HG03442 (cell line): ENCODE measurements around the gene TOM1L2.
"Not testable (repeated sequence)": the region's sequence is repeated elsewhere in the genome, so short reads cannot be mapped to it uniquely, and the experiment has no call there.

Experiments
- ATAC-seq: cut with Tn5 transposase; IDR thresholded peaks from one replicate; pipeline ENCODE4 v1.9.1; 2021; ENCODE audit warnings: mild to moderate bottlenecking, moderate library complexity; ENCODE audit not compliant: unreplicated experiment

TOM1L2 gene

GRCh38 chr17:17811381-17812210, 160.6 kb downstream of the TOM1L2 start:
- no peak for ATAC-seq

DNA sequence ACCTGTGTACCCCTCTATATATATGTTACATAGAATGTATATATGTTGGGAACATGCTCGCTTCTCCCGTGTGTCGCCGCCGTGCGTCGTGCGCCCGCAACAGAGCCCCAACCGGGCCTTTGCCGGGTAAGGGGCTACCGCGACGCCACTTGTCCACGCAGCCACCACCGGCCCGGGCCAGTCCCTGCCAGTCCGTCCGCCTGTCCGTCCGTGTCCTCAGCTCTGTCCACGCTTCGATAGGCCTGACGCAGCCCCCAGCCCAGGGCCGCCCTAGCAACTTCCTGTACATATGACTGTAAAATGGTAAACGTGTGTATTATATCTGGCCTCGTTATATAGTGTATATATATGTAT, 161.3 kb downstream of the TOM1L2 start:
- no peak for ATAC-seq

GRCh38 chr17:17810084-17810894, 161.9 kb downstream of the TOM1L2 start:
- ATAC-seq: no peak

DNA sequence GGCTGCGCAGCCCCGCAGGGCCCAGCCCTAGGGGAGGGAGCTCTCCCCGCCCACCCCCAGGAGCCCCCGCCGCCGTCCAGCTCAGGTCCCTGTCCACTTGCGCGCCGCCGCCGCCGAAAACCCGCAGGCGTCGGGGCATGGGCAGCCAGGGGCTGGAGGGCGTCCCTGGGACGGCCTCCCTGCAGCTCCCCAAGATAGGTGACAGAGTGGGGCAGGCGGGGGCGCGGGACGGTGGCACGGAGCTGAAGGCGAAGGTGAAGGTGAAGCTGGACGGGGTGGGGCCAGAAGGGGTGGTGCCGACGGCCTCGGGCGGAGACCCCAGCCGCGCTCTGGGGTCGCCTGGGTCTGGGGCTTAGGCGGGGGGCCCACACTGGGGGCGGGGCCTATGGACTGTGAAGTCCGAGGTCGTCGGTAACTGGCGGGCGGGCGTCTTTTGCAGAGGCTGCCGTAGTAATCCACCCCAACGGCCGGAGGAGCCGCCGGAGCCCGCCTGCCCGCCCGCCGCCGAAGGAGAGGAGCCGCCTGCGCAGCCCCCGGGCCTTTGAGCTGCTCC, 162.6 kb downstream of the TOM1L2 start:
- no peak for ATAC-seq

- ATAC-seq: no peak
Observed at GRCh38 chr17:17808706-17809432, 163.3 kb downstream of the TOM1L2 start.

GRCh38 chr17:17808200-17808599, 164.0 kb downstream of the TOM1L2 start:
- ATAC-seq: not testable (repeated sequence)

- no peak for ATAC-seq
Observed at GRCh38 chr17:17807440-17807839, 164.8 kb downstream of the TOM1L2 start.

- no peak for ATAC-seq
Observed at GRCh38 chr17:17806611-17807274, 165.5 kb downstream of the TOM1L2 start.

DNA sequence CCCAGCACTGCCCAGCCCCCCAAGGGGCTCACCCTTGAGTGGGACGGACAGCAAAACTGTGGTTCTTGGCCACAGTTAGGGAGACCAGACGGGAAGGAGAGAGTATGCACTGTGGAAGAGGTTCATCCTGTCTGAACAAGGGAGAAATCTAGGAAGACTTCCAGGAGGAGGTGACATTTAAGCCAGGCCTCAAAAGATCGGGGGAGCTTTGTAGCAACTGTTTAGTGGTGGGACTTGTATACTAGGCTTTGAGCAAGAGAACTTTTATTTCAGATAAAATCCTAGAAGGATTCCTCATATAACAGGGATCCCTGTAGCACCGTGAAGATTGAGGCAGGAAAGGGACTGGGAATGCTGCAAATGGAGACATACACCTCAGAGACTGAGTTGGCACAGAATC, 166.2 kb downstream of the TOM1L2 start:
- no peak for ATAC-seq

DNA sequence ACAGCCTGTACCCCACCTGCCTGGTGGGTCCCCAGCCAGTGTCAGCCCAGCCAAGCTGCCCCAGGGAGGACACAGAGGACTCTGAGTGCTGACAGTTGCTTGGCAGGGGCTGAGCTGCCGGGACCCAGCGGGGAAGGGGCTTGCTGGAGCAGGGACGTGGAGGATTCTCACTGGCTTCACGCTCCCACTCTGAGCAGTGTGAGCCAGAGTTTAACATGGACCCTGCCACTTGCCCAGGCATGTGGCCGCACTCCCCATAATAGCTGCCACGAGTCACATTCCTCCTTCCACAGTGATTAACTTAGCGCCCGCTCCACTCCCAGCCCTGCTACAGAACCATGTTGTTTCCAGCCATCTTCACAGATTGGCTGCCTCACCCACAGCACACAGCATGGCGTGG, 166.6 kb downstream of the TOM1L2 start:
- no peak for ATAC-seq

GRCh38 chr17:17804007-17804406, 168.2 kb downstream of the TOM1L2 start:
- no peak for ATAC-seq

GRCh38 chr17:17801800-17802481, 170.3 kb downstream of the TOM1L2 start:
- no peak for ATAC-seq

DNA sequence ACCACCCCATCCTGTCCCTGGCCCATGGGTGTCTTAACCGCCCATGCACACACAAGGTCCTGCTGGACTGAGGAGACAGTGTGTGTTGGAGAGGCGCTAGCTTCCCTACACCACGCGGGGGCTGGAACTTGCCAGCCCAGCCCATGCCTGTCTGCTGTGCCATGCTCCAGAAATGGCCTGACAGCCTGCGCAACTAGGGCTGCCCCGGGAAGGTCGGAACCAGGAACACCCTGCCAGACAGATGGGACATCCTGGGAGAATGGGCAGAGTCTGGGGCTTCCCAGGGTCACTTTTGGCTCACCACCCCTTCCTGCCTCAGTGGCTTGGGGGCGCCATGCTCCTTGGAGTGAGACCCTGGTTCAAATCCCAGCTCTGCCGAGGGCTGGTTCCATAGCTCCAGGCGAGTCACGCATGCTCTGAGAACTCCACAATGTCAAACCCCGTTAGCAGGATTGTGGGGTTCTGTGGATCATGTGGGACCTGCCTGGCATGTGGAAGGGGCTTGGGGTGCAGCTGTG, 171.6 kb downstream of the TOM1L2 start:
- no peak for ATAC-seq

GRCh38 chr17:17798573-17799255, 173.5 kb downstream of the TOM1L2 start:
- no peak for ATAC-seq

DNA sequence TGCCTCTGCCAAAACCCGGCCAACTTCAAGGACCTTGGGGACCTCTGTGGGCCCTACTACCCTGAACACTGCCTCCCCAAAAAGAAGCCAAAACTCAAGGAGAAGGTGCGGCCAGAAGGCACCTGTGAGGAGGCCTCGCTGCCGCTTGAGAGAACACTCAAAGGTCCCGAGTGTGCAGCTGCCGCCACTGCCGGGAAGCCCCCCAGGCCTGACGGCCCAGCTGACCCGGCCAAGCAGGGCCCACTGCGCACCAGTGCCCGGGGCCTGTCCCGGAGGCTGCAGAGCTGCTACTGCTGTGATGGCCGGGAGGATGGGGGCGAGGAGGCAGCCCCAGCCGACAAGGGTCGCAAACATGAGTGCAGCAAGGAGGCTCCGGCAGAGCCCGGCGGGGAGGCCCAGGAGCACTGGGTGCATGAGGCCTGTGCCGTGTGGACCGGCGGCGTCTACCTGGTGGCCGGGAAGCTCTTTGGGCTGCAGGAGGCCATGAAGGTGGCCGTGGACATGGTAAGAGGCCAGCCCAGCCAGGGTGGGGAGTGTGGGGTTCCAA, 174.1 kb downstream of the TOM1L2 start:
- ATAC-seq: no peak

GRCh38 chr17:17797119-17797809, 174.9 kb downstream of the TOM1L2 start:
- no peak for ATAC-seq

DNA sequence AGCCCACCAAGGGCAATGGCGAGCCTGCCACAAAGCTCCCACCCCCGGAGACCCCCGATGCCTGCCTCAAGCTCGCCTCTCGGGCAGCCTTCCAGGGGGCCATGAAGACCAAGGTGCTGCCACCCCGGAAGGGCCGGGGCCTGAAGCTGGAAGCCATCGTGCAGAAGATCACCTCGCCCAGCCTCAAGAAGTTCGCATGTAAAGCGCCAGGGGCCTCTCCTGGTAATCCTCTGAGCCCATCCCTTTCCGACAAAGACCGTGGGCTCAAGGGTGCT, 175.5 kb downstream of the TOM1L2 start:
- no peak for ATAC-seq

DNA sequence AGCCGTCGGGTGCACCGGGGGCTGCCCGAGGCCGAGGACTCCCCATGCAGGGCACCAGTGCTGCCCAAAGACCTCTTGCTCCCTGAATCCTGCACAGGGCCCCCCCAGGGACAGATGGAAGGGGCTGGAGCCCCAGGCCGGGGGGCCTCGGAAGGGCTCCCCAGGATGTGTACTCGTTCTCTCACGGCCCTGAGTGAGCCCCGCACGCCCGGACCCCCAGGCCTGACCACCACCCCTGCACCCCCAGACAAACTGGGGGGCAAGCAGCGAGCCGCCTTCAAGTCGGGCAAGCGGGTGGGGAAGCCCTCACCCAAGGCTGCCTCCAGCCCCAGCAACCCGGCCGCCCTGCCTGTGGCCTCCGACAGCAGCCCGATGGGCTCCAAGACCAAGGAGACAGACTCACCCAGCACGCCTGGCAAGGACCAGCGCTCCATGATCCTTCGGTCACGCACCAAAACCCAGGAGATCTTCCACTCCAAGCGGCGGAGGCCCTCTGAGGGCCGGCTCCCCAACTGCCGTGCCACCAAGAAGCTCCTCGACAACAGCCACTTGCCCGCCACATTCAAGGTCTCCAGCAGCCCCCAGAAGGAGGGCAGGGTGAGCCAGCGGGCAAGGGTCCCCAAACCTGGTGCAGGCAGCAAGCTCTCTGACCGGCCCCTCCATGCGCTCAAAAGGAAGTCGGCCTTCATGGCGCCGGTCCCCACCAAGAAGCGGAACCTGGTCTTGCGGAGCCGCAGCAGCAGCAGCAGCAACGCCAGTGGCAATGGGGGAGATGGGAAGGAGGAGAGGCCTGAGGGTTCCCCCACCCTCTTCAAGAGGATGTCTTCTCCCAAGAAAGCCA, 176.0 kb downstream of the TOM1L2 start:
- no peak for ATAC-seq
